Middle frontal gyrus (tissue), 1 donor: ENCODE data around the gene TCHH.
A peak's percentile ranks its signal among the peaks of the same experiment; 100 is the strongest.
"Not testable (repeated sequence)": the region's sequence is repeated elsewhere in the genome, so short reads cannot be mapped to it uniquely, and the experiment has no call there.

Experiments
- DNase-seq: peaks from one replicate; pipeline ENCODE4 v3.0.0-alpha.2; 2015; ENCODE audit warnings: low spot score; ENCODE audit errors: extremely low spot score

The TCHH gene, protein sequence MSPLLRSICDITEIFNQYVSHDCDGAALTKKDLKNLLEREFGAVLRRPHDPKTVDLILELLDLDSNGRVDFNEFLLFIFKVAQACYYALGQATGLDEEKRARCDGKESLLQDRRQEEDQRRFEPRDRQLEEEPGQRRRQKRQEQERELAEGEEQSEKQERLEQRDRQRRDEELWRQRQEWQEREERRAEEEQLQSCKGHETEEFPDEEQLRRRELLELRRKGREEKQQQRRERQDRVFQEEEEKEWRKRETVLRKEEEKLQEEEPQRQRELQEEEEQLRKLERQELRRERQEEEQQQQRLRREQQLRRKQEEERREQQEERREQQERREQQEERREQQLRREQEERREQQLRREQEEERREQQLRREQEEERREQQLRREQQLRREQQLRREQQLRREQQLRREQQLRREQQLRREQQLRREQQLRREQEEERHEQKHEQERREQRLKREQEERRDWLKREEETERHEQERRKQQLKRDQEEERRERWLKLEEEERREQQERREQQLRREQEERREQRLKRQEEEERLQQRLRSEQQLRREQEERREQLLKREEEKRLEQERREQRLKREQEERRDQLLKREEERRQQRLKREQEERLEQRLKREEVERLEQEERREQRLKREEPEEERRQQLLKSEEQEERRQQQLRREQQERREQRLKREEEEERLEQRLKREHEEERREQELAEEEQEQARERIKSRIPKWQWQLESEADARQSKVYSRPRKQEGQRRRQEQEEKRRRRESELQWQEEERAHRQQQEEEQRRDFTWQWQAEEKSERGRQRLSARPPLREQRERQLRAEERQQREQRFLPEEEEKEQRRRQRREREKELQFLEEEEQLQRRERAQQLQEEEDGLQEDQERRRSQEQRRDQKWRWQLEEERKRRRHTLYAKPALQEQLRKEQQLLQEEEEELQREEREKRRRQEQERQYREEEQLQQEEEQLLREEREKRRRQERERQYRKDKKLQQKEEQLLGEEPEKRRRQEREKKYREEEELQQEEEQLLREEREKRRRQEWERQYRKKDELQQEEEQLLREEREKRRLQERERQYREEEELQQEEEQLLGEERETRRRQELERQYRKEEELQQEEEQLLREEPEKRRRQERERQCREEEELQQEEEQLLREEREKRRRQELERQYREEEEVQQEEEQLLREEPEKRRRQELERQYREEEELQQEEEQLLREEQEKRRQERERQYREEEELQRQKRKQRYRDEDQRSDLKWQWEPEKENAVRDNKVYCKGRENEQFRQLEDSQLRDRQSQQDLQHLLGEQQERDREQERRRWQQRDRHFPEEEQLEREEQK (N-terminal part only)

DNA sequence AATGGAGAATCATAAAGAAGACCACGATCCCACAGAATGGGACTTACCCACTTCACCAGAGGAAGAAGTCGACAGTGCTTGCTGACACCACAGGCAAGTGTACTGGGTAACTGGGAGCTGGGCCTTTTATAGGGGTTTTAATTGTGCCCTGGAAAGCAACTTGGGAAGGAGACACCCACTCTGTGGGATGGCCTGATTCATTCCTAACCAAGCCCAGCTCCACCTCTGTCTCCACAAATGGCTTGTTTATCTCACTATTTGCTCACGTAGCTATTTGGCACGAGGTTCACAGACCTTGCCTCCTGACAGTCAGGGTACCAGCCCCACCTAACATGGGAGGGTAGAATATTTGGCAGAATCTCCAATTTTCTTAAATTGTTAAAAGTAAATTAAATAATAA lies at the start of gene TCHH:
Gene TCHH (minus strand): TSS at position 101 of the 400 bp plus-strand sequence. CDS start 1,364 bp downstream, outside the sequence.
- DNase-seq: no peak

DNA sequence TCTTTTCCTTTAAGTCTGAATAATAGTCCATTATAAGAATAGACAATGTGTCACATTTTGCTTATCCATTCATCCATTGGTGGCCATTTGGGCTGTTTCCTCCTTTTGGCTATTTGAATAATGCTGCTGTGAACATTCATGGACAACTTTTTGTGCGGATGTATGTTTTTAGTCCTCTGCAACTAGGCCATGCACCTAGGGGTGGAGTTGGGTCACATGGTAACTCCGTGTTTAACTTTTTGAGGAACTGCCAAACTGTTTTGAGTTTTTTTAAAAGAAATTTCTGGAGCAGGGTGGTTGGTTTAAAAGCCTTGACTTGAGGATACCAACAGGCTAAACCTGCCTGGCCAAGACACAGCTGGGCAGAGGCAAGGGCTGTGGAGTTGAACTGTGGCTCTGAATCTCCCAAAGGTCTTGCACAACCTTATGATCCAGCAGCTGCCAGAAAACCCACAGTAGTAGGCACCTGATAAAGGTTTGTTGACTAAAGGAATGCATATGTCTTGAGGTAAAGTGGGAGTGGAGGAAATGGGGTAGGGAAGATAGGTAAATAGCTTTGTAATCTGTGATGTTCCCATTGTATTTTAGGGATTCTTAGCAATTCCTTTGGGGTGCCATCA lies 49.4 kb upstream of the TCHH start:
- no peak for DNase-seq

DNA sequence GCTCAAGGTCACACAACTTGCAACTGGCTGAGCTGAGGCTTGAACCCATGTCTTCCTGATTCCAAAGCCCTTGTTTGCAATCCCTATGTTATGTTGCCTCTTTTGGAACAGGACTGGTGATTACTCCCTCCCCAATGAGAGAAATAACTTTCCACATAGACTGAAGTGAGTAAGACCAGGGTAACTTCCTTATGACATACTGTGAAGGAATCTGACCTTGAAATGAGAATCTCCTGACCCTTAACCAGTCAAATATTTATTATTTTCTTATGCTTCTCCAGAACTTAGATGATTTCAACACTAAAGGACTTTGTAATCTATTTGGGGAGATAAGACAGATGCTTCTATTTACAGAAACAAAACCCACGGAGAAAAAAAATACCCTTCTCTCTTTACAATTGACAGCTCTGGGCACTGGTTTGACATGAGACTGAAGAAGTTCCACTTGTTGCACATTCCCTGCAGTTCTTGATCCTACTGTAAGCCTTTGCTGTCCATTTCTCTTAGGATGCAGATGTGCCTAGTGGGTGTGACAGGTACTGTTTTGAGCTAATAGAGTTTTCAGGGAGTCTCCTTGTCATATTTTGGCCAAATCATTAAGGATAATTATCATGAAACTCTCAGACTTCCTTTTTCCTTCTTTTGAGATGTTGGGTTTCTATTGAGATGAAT lies 47.7 kb upstream of the TCHH start:
- no peak for DNase-seq

DNA sequence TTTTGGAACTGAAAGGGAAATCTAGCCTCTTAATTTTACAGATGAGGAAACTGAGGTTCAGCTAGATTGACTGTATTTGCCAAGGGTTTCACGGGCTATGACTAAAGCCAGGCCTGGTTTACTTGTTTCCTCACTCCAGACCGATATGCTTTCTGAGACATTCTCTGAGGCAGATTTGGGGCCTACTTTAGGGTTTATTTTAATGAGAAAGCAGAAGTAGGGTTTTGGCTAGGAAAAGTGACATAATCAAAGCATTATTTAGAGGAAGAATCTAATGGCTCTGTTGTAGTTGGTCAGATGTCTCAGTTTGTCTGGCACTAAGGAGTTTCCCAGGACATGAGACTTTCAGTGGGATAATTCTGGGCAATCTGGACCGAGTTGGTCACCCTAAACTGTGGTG lies 45.3 kb upstream of the TCHH start:
- no peak for DNase-seq

DNA sequence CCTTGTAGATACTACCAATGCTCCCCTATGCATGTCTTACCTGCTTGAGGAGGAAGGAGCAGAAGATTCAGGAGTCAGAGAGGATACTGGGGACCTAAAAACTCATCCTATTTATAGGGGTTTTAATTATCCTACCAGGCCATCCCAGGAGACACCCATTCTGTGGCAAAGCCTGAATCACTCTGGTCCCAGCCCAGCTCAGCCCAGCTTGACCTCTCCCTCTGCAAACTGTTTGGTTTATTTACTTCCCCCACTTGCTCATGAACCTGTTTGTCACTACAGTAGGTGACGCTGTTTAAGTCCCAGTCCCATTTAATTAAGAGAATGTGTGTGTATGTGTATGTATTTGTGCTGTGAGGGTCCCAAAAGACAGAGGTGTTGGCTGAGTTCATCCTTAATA lies 43.9 kb upstream of the TCHH start, which contains the start of gene RPTN:
Gene RPTN (minus strand): TSS at position 85 of the 400 bp plus-strand sequence. CDS start 1,339 bp downstream, outside the sequence.
- DNase-seq: no peak

DNA sequence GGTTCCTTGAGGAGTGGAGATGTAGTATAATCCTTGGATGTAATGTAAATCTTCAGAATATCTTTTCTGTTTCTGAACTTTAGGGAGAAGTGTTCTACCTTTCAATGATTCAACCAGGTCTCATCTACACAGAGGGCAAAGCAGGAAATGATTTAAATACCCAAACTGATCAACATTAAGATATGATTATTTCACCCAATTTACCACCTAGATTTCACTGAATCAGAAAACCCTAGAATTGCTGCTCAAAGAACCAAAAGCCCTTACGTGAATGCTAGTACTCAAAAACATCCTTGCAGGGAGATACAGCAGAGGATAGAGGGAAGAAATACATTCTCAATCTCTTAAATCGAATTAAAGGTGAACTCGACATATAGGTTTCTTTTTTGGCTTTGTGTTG lies 38.8 kb upstream of the TCHH start:
- no peak for DNase-seq

DNA sequence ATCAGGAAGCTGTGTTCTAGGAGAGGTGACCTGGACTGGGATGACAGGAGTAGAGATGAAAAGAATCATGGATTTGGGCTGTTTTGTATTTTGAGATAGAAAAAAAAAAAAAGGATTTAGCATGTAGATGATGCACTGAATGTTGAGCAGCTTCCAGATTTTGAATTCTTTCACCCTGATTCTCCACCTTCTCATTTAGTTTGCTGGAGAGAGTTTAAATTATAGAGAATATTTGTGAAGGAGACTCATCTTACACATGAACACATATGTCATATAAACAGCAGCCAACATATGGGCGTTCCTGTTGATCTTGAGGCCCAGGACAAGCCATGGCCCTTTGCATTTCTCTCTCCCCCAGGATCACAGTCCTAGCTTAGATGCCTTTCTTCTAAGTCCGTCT lies 36.4 kb upstream of the TCHH start:
- DNase-seq: no peak

DNA sequence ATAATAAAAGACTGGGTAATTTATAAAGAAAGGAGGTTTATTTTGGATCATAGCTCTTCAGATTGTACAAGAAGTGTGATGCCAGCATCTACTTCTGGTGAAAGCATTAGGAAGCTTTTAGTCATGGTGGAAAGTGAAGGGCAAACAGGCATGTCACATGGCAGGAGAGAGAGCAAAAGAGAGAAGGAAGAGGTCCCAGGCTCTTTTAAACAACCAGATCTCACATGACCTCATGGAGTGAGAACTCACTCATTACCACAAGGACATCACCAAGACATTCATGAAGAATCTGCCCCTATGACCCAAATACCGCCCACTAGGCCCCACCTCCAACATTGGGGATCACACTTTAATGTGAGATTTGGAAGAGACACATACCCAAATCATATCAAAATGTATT lies 33.7 kb upstream of the TCHH start:
- DNase-seq: no peak

DNA sequence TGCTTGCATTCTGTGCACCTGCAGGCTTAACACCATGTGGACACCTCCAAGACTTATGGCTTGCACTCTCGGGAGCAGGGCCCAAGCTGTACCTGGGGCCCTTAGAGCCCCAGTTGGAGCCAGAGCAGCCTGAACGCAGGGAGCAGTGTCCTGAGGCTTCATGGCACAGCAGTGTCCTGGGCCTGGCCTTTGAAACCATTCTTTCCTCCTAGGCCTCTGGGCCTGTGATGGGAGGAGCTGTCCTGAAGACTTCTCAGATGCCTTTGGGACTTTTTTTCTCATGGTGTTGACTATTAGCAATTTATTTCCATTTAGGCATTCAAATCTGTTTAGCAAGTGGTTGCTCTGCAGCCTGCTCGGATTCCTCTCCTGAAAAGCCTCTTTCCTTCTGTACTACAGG lies 32.8 kb upstream of the TCHH start:
- no peak for DNase-seq

DNA sequence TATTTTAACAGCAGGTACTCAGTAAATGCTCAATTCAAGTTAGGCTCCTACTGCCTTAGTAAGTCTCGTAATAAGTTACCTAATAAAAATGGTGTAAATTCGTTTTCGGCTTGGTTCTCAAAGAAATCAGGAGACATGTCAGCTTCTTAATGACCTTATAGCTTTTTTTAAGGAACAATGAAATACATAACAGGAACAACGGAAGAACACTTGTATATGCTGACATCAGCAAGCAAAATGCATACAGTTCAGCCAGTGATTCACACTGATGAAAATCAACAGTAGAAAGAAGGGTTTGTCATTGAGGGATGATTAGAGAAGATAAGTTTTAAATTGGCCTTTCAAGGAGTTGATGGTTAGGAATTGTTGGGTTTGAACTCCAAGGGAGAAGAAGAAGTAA lies 30.5 kb upstream of the TCHH start:
- no peak for DNase-seq

DNA sequence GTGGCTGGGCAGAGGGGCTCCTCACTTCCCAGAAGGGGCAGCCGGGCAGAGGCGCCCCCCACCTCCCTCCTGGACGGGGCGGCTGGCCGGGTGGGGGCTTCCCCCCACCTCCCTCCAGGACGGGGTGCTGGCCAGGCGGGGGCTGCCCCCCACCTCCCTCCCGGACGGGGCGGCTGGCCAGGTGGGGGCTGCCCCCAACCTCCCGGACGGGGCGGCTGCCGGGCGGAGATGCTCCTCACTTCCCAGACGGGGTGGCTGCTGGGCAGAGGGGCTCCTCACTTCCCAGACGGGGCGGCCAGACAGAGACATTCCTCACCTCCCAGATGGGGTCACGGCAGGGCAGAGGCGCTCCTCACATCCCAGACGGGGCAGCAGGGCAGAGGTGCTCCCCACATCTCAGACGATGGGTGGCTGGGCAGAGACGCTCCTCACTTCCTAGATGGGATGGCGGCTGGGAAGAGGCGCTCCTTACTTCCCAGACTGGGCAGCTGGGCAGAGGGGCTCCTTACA lies 29.5 kb upstream of the TCHH start:
- DNase-seq: not testable (repeated sequence)

DNA sequence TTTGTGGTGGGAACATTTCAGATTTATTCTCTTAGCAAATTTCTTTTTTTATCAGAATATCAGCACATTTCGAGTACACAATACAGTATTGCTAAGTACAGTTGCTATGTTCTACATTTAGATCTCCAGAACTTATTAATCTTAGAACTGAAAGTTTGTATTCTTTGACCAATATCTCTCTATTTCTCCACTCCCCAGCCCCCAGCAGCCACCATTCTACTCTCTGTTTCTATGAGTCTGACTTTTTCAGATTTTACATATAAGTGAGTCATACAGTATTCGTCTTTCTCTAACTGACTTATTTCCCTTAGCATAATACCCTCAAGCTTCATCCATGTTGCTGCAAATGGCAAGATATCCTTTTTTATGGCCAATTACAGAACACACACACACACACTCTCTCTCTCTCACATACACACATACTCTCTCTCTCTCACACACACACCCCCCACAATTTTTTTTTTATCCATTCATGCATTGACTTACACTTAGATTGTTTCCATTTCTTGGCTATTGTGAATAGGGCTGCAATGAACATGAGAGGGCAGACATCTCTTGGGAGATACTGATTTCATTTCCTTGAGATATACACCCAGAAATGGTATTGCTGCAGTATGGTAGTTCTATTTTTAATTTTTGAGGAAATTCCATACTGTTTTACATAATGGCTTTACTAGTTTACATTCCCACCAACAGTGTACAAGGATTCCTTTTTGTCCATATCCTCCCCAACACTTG lies 28.1 kb upstream of the TCHH start:
- no peak for DNase-seq

DNA sequence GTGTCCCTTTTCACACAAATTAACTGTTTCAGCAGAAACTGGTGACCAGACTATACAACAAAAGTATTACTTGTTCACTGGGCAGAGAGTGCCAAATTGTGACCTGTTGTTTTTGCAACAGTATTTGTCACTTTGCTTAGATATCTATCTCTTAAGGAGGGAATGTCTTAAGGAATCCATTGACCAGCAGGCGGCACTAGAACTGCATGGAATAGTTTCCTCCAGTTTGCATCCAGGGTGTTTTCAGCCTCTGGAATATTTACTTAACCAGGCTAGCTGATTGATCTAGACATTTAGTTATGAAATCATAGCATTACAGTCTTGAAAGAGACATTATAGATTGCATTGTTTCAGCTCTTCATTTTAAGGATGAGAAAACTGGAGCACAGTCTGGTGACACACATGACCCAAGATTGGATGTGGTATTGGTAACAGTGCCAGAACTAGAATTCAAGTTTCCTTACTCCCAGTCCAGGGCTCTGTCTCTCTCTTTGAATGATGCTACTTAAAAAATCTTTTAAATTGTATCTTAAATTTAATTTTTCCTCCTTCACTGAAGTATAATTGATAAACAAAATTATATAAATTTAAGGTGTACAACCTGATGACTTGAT lies 26.8 kb upstream of the TCHH start:
- peak; percentile 28 for DNase-seq

DNA sequence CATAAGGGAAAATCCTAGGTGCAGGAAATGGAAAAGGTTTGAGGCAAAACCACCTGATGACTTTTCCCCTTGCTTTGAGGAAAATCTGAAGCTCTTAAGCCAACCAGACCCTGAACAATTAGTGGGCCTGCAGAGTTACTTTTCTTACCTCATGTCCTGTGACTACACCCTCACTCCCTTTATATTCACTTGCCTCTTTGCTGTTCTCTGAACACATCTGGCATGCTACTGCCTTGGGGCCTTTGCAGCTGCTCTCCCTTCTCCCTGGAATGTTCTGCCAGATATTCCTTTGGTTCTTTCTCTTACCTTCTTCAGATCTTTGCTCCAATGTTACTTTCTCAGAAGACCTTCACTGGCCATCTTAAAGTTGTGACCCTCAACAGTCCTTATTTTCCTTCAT lies 22.0 kb upstream of the TCHH start:
- DNase-seq: no peak

DNA sequence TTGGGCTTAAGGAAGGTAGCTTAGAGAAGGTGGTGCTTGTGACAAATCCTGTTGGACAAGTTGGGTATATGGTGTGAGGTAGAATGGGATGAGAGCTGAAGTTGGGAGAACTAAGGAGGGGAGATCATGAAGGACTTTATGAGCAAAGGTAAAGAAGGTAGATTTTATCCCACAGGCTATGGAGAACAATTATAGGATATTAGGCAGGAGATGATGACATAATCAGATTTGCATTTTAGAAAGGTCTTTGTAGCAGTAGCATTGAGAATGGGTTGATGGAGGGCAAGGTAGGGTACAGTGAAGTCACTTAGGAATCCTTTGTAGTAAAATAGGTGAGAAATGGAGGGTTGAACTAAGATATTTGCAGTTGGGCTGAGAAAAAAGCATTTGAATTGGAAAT lies 14.9 kb upstream of the TCHH start:
- DNase-seq: no peak

DNA sequence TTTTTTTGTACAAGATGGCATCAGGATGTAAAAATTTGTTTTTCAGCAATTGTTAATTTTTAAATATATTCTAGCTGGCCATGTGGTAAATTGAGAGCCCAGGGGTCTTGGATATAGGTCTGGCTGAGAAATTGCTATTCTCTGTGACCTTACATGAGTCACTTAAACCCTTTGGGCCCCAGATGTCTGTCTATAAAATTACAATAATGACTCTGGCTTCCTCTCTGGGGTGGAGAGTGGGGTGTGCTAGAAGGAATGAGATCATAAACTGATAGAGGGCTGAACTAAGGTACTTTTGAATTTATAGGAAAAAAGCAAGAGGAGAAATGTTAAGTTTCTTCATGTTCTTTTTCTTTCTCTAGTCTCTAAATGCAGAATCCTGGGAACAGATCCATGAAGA lies 12.4 kb upstream of the TCHH start:
- no peak for DNase-seq

DNA sequence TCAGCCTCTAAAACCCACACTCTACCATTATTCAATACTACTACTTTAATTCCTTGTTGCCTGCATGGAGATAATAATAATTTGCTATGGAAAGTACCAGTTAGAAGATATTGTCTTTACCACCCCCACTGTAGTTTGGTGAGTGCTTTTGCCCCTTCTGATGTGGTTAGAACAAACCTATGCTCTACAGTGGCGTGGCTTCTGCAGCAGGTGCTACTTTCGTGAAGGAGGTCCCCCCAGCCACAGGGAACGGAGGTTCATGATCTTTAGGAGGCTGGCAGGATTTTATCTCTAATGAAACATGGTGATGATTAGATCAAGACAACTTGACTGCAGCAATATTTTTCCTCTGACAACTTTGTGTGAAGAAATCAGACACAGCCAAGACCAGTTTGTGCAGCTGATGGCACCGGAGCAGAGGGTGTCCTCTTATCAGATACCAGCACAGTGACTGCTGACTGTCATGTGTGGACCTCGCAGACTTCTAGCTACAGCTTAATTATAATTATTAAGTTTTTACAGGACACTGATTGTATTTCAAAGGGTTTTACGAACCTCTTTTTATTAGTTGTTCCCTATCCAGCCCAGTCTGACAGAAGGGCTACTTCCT lies 10.7 kb upstream of the TCHH start:
- no peak for DNase-seq

DNA sequence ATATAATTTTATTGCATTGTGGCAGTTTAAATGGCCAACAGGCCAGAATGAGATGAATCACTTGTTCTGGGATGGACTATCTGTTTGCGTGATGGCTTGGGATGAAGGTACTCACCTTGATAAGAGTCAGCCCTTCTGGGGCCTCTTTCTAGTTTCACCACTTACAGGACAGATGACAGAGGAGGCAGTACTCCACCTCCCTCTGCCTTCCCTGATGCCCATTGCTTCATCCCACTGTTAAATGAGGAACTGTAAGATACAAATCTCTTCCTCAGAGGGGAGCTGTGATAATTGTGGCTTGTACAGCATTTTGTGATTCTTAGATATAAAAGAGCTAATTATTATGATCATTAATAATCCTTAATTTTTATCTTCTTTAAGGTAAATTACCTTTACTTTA lies 3.7 kb upstream of the TCHH start:
- no peak for DNase-seq
